ENCODE results near the gene UQCR10.

DNA sequence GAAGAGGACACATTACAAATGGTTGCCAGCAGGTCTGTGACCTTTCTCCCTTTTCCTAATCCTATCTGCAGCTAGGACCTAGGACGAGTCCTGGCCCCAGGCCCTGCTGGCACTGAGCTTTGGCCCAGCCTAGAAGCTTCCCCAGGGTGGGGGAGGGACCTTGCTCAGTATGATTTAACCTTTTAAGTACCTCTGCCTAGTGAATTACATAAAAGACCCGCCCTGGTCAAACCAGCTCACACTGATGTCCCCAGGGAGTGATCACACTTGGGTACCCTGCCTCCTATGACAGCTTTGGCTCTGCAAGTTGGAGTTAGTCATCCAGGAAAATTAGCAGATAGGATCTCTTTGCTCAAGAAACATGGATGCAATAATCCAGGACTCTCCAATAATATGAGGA lies 49.0 kb downstream of the UQCR10 start:
- no peak for TF ChIP-seq TCF12 (IDR thresholded peaks at IDR 0.05; ENCODE audit: low read depth)
- no peak for TF ChIP-seq EGR1 (IDR thresholded peaks at IDR 0.05)
- no peak for TF ChIP-seq RAD21 (IDR thresholded peaks at IDR 0.05; ENCODE audit: low read depth)
- no peak for TF ChIP-seq FOXM1 (IDR thresholded peaks at IDR 0.05; ENCODE audit: borderline replicate concordance, low read depth)
- TF ChIP-seq CEBPB (IDR thresholded peaks at IDR 0.05), result no peak
- no peak for TF ChIP-seq YY1 (IDR thresholded peaks at IDR 0.05; ENCODE audit: low read depth)
